K562 (cell line): Measurements from ENCODE around the gene ZNF358. TPM values are rescaled to one million over a fixed set of nuclear protein-coding genes. Genes with fewer than 3 reads are reported as not detected.

Source experiments
- ARHGAP35 ChIP-seq: fragments of 450-650 bp; IDR thresholded peaks from 2 replicates; pipeline ENCODE4 v1.6.1; 2018; ENCODE audit not compliant: partially characterized antibody
- DNMT1 ChIP-seq: fragments of 450-650 bp; IDR thresholded peaks from 2 replicates; pipeline ENCODE4 v1.6.1; 2016; ENCODE audit warnings: antibody characterized with exemption, mild to moderate bottlenecking
- ESRRB ChIP-seq: fragments of 250-450 bp; sonication (Bioruptor Pico); IDR thresholded peaks from 2 replicates; pipeline ENCODE4 v1.5.0; 2020; ENCODE audit warnings: mild to moderate bottlenecking, moderate library complexity, borderline replicate concordance
- ETV6 ChIP-seq, 3 experiments: fragments of 150-350 bp in 1 of 3; sonication (generic) in 1 of 3; formaldehyde crosslinking in 1 of 3; IDR thresholded peaks; 2 replicates each; pipeline versions ENCODE4 v1.6.1 to v1.8.0; 2014 to 2022; ENCODE audit warnings: borderline replicate concordance in 2 of 3, low read depth in 2 of 3, antibody characterized with exemption in 1 of 3, low read length in 1 of 3, mild to moderate bottlenecking in 1 of 3, missing genetic modification reagents in 1 of 3
- FOXA1 ChIP-seq: fragments of 450-650 bp; IDR thresholded peaks from 2 replicates; pipeline ENCODE4 v1.6.1; 2016; ENCODE audit warnings: mild to moderate bottlenecking, borderline replicate concordance
- FOXA3 ChIP-seq, 2 experiments: fragments of 450-650 bp in 1 of 2; sonication (generic) in 1 of 2; formaldehyde crosslinking; IDR thresholded peaks in 1 of 2; conservative IDR thresholded peaks in 1 of 2; 2 replicates each; pipeline versions ENCODE4 v1.4.0 to v1.8.0; 2020 to 2022; ENCODE audit warnings: mild to moderate bottlenecking in 2 of 2, missing genetic modification reagents in 1 of 2
- HDAC1 ChIP-seq, 2 experiments: fragments of 450-650 bp; IDR thresholded peaks; 2 replicates each; pipeline ENCODE4 v1.6.1; 2016 to 2017; ENCODE audit warnings: inconsistent platforms in 1 of 2, mild to moderate bottlenecking in 1 of 2, moderate library complexity in 1 of 2
- HEY1 ChIP-seq: fragments of 250-450 bp; sonication (Bioruptor Pico); IDR thresholded peaks from 2 replicates; pipeline ENCODE4 v1.5.0; 2020; ENCODE audit warnings: mild to moderate bottlenecking, moderate library complexity, borderline replicate concordance
- ILK ChIP-seq: fragments of 450-650 bp; IDR thresholded peaks from 2 replicates; pipeline ENCODE4 v1.6.1; 2016; ENCODE audit warnings: missing genetic modification characterization, low read depth, mild to moderate bottlenecking, missing compliant biosample characterization, moderate library complexity, borderline replicate concordance
- MTA1 ChIP-seq: fragments of 450-650 bp; IDR thresholded peaks from 2 replicates; pipeline ENCODE4 v1.6.1; 2017; ENCODE audit warnings: borderline replicate concordance
- MTA2 ChIP-seq: fragments of 450-650 bp; IDR thresholded peaks from 2 replicates; pipeline ENCODE4 v1.6.1; 2016; ENCODE audit warnings: low read depth
- NR2C2 ChIP-seq, 2 experiments: fragments of 200-800 bp in 1 of 2; sonication (Bioruptor generic) in 1 of 2; sonication (generic) in 1 of 2; formaldehyde crosslinking in 1 of 2; IDR thresholded peaks; 2 replicates each; pipeline versions ENCODE4 v1.6.1 to v1.8.0; 2016 to 2022; ENCODE audit warnings: mild to moderate bottlenecking in 1 of 2, missing compliant biosample characterization in 1 of 2, missing genetic modification characterization in 1 of 2, missing genetic modification reagents in 1 of 2
- PCBP1 ChIP-seq: fragments of 200-400 bp; formaldehyde crosslinking; IDR thresholded peaks from 2 replicates; pipeline ENCODE4 v1.6.1; 2018; ENCODE audit warnings: mild to moderate bottlenecking, low read depth, low read length; ENCODE audit not compliant: poor library complexity, severe bottlenecking
- PCBP2 ChIP-seq: fragments of 200-400 bp; formaldehyde crosslinking; IDR thresholded peaks from 2 replicates; pipeline ENCODE4 v1.6.1; 2018; ENCODE audit warnings: low read length, low read depth, mild to moderate bottlenecking, moderate library complexity; ENCODE audit not compliant: poor library complexity, severe bottlenecking
- POLR2A ChIP-seq: fragments of 450-650 bp; conservative IDR thresholded peaks from 2 replicates; pipeline ENCODE4 v1.6.1; 2016
- STAG1 ChIP-seq: sonication (generic); formaldehyde crosslinking; IDR thresholded peaks from 2 replicates; pipeline ENCODE4 v1.5.0; 2020; ENCODE audit warnings: missing genetic modification reagents, borderline replicate concordance
- TEAD1 ChIP-seq, 2 experiments: fragments of 450-650 bp in 1 of 2; sonication (generic) in 1 of 2; formaldehyde crosslinking; IDR thresholded peaks; 2 replicates each; pipeline versions ENCODE4 v1.4.0 to v1.8.0; 2020 to 2022; ENCODE audit warnings: mild to moderate bottlenecking in 2 of 2, missing genetic modification reagents in 1 of 2
- TEAD4 ChIP-seq, 2 experiments: sonication (generic) in 1 of 2; formaldehyde crosslinking in 1 of 2; IDR thresholded peaks; 2 replicates each; pipeline versions ENCODE4 v1.6.1 to v1.8.0; 2012 to 2022; ENCODE audit warnings: borderline replicate concordance in 1 of 2, inconsistent platforms in 1 of 2, low read length in 1 of 2, mild to moderate bottlenecking in 1 of 2, missing genetic modification reagents in 1 of 2
- TRIM25 ChIP-seq: fragments of 450-650 bp; IDR thresholded peaks from 2 replicates; pipeline ENCODE4 v1.7.0; 2016; ENCODE audit warnings: borderline replicate concordance
- ZNF165 ChIP-seq: fragments of 250-450 bp; sonication (Bioruptor Pico); IDR thresholded peaks from 2 replicates; pipeline ENCODE4 v1.4.0; 2020; ENCODE audit warnings: borderline replicate concordance
- ZNF184 ChIP-seq: sonication (generic); formaldehyde crosslinking; IDR thresholded peaks from 2 replicates; pipeline ENCODE4 v1.5.0; 2020; ENCODE audit warnings: missing genetic modification reagents
- ZNF41 ChIP-seq: fragments of 250-450 bp; sonication (Bioruptor Pico); conservative IDR thresholded peaks from 2 replicates; pipeline ENCODE4 v1.4.0; 2020; ENCODE audit warnings: mild to moderate bottlenecking
- polyA plus RNA-seq, 8 experiments: library from polyadenylated mRNA; depleted of rRNA in 4 of 8; stranded (reverse) in 5 of 8; unstranded in 3 of 8; fragments of >200 nt; fragmentation: Nextera tagmentation in 2 of 8; fragmentation: Illumina TruSeq in 1 of 8; extraction: Ambion mirVana in 2 of 8; extraction: Trizol in 1 of 8; gene quantifications; 2 replicates each; pipeline versions ENCODE4 v1.2.1 to v1.2.3, GENCODE V29; 2011 to 2014; ENCODE audit warnings: inconsistent platforms in 1 of 8, missing spikeins in 1 of 8
- total RNA-seq, 7 experiments: library from RNA; depleted of rRNA in 6 of 7; stranded (reverse); fragments of >200 nt in 6 of 7; fragmentation: Illumina TruSeq in 2 of 7; extraction: Trizol in 2 of 7; gene quantifications; 2 replicates each; pipeline versions ENCODE4 v1.2.1 to v1.2.3, GENCODE V29; 2011 to 2021; ENCODE audit warnings: low replicate concordance in 1 of 7

Gene ZNF358
- total and polyA plus RNA-seq, 9 of the 15 experiments (the other 6 are each of a cell fraction or from before 2014, with no cell fraction given): 0.04 to 17.2 (median 4.9) TPM

GRCh38 chr19:7562646-7563393 is 46.9 kb downstream of the ZNF358 start (continued):
- TF ChIP-seq TRIM25 (no peak), TEAD1 (CRISPR knock-in tag; IDR thresholded peaks at IDR 0.05) (peak; percentile 38 to 98; a peak in 2 of 4 replicates), ZNF41 (CRISPR knock-in tag) (no peak), ESRRB (no peak), TEAD4 (IDR thresholded peaks at IDR 0.05; ENCODE audit: low read length) (no peak), TEAD4 (CRISPR knock-in tag; IDR thresholded peaks at IDR 0.05; ENCODE audit: borderline replicate concordance) (peak; percentile 97), FOXA3 (CRISPR knock-in tag; conservative IDR thresholded peaks at IDR 0.05 in 1 of 2, IDR thresholded peaks at IDR 0.05 in 1 of 2) (peak in 1 of 2 experiments; percentile 93; a peak in 2 of 4 replicates), ARHGAP35 (no peak), HEY1 (CRISPR knock-in tag) (no peak), ILK (tag) (no peak), ETV6 (IDR thresholded peaks at IDR 0.05; ENCODE audit: borderline replicate concordance in 1 of 2, low read depth in 2 of 2, low read length in 1 of 2) (no peak), ETV6 (CRISPR knock-in tag; IDR thresholded peaks at IDR 0.05; ENCODE audit: borderline replicate concordance) (peak; percentile 97; the same call in 1 of the 2 replicates), MTA1 (no peak), STAG1 (peak; percentile 98), DNMT1 (no peak), PCBP2 (no peak), MTA2 (no peak), PCBP1 (no peak), ZNF184 (CRISPR knock-in tag) (peak; percentile 92), ZNF165 (CRISPR knock-in tag) (no peak), HDAC1 (IDR thresholded peaks at IDR 0.05) (peak in 1 of 2 experiments; percentile 87; a peak in 2 of 4 replicates), FOXA1 (no peak), POLR2A (no peak), NR2C2 (CRISPR knock-in tag; IDR thresholded peaks at IDR 0.05) (peak; percentile 92), NR2C2 (tag; IDR thresholded peaks at IDR 0.05) (0 out of 2 replicates have a peak, but pooled peaks have one; percentile 28)
